Measurements from ENCODE around the gene NR6A1.
A peak's percentile ranks its signal among the peaks of the same experiment; 100 is the strongest.

The NR6A1 gene

GRCh38 chr9:124754289-124754688, 16.8 kb downstream of the NR6A1 start:
- DNase-seq (ENCODE audit: low read depth in 1 of 2, low spot score in 1 of 2), result no peak
- TF ChIP-seq, protein P1, sequence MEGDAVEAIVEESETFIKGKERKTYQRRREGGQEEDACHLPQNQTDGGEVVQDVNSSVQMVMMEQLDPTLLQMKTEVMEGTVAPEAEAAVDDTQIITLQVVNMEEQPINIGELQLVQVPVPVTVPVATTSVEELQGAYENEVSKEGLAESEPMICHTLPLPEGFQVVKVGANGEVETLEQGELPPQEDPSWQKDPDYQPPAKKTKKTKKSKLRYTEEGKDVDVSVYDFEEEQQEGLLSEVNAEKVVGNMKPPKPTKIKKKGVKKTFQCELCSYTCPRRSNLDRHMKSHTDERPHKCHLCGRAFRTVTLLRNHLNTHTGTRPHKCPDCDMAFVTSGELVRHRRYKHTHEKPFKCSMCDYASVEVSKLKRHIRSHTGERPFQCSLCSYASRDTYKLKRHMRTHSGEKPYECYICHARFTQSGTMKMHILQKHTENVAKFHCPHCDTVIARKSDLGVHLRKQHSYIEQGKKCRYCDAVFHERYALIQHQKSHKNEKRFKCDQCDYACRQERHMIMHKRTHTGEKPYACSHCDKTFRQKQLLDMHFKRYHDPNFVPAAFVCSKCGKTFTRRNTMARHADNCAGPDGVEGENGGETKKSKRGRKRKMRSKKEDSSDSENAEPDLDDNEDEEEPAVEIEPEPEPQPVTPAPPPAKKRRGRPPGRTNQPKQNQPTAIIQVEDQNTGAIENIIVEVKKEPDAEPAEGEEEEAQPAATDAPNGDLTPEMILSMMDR (IDR thresholded peaks at IDR 0.05; ENCODE audit: insufficient read depth, low read length), result peak; percentile 7
- no peak for TF ChIP-seq SPI1 (IDR thresholded peaks at IDR 0.05; ENCODE audit: borderline replicate concordance, low read depth)
- no peak overlapping the region for H3K27ac ChIP-seq (replicated peaks)
- no peaks in the 10 kb centered on the region for H3K27me3 ChIP-seq (ENCODE audit: insufficient read depth, poor library complexity, severe bottlenecking)
- H3K4me3 ChIP-seq (replicated peaks; ENCODE audit: insufficient read depth, low read length), result no peak overlapping the region

GRCh38 chr9:124752967-124753366, 18.1 kb downstream of the NR6A1 start:
- Histone ChIP-seq H3K4me3 (replicated peaks; ENCODE audit: insufficient read depth, low read length) (no peak overlapping the region), H3K27me3 (ENCODE audit: insufficient read depth, poor library complexity, severe bottlenecking) (no peaks in the 10 kb centered on the region), H3K27ac (replicated peaks) (no peak overlapping the region)
- no peak for DNase-seq (ENCODE audit: low read depth in 1 of 2, low spot score in 1 of 2)
- TF ChIP-seq SPI1 (IDR thresholded peaks at IDR 0.05; ENCODE audit: borderline replicate concordance, low read depth), result no peak
- TF ChIP-seq, protein P1 (IDR thresholded peaks at IDR 0.05; ENCODE audit: insufficient read depth, low read length), result no peak
- TF ChIP-seq REST (IDR thresholded peaks at IDR 0.05; ENCODE audit: insufficient replicate concordance, low read depth), result no peak
- no peak for TF ChIP-seq POLR2AphosphoS5 (IDR thresholded peaks at IDR 0.05; ENCODE audit: low read depth)
- no peak for TF ChIP-seq GABPA (IDR thresholded peaks at IDR 0.05; ENCODE audit: low read depth)

- Histone ChIP-seq H3K27me3 (ENCODE audit: insufficient read depth, poor library complexity, severe bottlenecking) (no peaks in the 10 kb centered on the region), H3K4me3 (replicated peaks; ENCODE audit: insufficient read depth, low read length) (no peak overlapping the region), H3K27ac (replicated peaks) (no peak overlapping the region)
- no peak for DNase-seq (ENCODE audit: low read depth in 1 of 2, low spot score in 1 of 2)
- TF ChIP-seq REST (IDR thresholded peaks at IDR 0.05; ENCODE audit: insufficient replicate concordance, low read depth), result no peak
- 0 out of 2 replicates have a peak, but pooled peaks have one; percentile 15 for TF ChIP-seq SPI1 (IDR thresholded peaks at IDR 0.05; ENCODE audit: borderline replicate concordance, low read depth)
Observed at GRCh38 chr9:124749781-124750180, 21.3 kb downstream of the NR6A1 start.

DNA sequence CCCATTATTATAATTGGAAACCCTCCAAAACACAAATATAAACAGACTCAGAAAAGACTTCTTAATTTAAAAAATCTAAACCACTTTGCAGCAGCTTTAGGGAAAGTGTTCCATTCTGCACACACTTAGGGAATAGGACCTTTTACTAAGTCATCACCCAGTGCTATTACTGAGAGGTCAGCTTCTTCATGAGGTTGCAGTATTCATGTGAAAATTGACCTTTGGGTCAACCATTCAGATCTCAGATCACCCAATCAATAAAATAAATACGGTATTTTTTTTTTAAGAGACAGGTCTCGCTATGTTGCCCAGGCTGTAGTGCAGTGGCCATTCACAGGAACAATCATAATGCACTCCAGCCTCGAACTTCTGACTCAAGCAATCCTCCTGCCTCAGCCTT, 21.8 kb downstream of the NR6A1 start:
- no peak for TF ChIP-seq REST (IDR thresholded peaks at IDR 0.05; ENCODE audit: insufficient replicate concordance, low read depth)
- Histone ChIP-seq H3K27ac (replicated peaks) (no peak overlapping the region), H3K4me3 (replicated peaks; ENCODE audit: insufficient read depth, low read length) (no peak overlapping the region), H3K27me3 (ENCODE audit: insufficient read depth, poor library complexity, severe bottlenecking) (no peaks in the 10 kb centered on the region)
- DNase-seq (ENCODE audit: low read depth in 1 of 2, low spot score in 1 of 2), result no peak

Data from HL-60 (cell line).